ENCODE data around the gene SEZ6. TPM values are rescaled to one million over a fixed set of nuclear protein-coding genes. Genes with fewer than 3 reads are reported as not detected.

Gene SEZ6
- total RNA-seq, 2 donors from 2014 or later: 0.20 TPM; not detected in 1

GRCh38 chr17:28950752-28951427, 54.9 kb downstream of the SEZ6 start:
- 0% methylated on average over 38 of the region's 51 CpGs; no CpG with 5 or more reads in 1 of the 2 experiments for WGBS, 2 experiments (ENCODE audit: insufficient coverage in 1 of 2, insufficient read length in 1 of 2)
- no peaks in the 10 kb centered on the region for H3K9me3 ChIP-seq (ENCODE audit: control insufficient read depth, low read length)
- H3K27ac Mint-ChIP-seq: peak overlapping the region; percentile 91
- peak overlapping the region; percentile 89 for H3K4me3 ChIP-seq (ENCODE audit: low read length)
- no peaks in the 10 kb centered on the region for H3K27me3 Mint-ChIP-seq (ENCODE audit: insufficient read depth)
- H3K9me3 Mint-ChIP-seq: no peaks in the 10 kb centered on the region
- no peaks in the 10 kb centered on the region for H3K27me3 ChIP-seq (ENCODE audit: control insufficient read depth, insufficient read depth, low read length, poor library complexity, severe bottlenecking)
- no peak overlapping the region for H3K4me3 Mint-ChIP-seq
- TF ChIP-seq CTCF (conservative IDR thresholded peaks at IDR 0.05): no peak
- H3K4me1 Mint-ChIP-seq: peaks cover 22% of the 10 kb centered on the region
- peak overlapping the region; percentile 80 for H3K27ac ChIP-seq (ENCODE audit: low read depth, low read length)
- no peak for DNase-seq
- H3K36me3 Mint-ChIP-seq (ENCODE audit: low read depth): peaks cover 20% of the 10 kb centered on the region
- peaks cover 5% of the 10 kb centered on the region for H3K36me3 ChIP-seq (ENCODE audit: control insufficient read depth, insufficient read depth, low read length)
- H3K4me1 ChIP-seq (ENCODE audit: control insufficient read depth, insufficient read depth, low read length): peaks cover 9% of the 10 kb centered on the region
- peak overlapping the region; percentile 70 for H3K9ac ChIP-seq (ENCODE audit: extremely low read depth, low read length, poor library complexity, severe bottlenecking)

GRCh38 chr17:28950017-28950751, 55.6 kb downstream of the SEZ6 start:
- Mint-ChIP-seq H3K27me3 (ENCODE audit: insufficient read depth) (no peaks in the 10 kb centered on the region), H3K36me3 (ENCODE audit: low read depth) (peaks cover 26% of the 10 kb centered on the region), H3K4me3 (no peak overlapping the region), H3K27ac (peak overlapping the region; percentile 96), H3K4me1 (peaks cover 25% of the 10 kb centered on the region), H3K9me3 (no peaks in the 10 kb centered on the region)
- H3K36me3 ChIP-seq (ENCODE audit: control insufficient read depth, insufficient read depth, low read length): peaks cover 12% of the 10 kb centered on the region
- TF ChIP-seq CTCF (conservative IDR thresholded peaks at IDR 0.05): no peak
- H3K4me1 ChIP-seq (ENCODE audit: control insufficient read depth, insufficient read depth, low read length): peaks cover 9% of the 10 kb centered on the region
- peak; percentile 87 for DNase-seq
- 0 to 1% methylated on average over 8 to 43 of the region's 43 CpGs for WGBS, 2 experiments (ENCODE audit: insufficient coverage in 1 of 2, insufficient read length in 1 of 2)
- H3K27me3 ChIP-seq (ENCODE audit: control insufficient read depth, insufficient read depth, low read length, poor library complexity, severe bottlenecking): no peaks in the 10 kb centered on the region
- peak overlapping the region; percentile 89 for H3K4me3 ChIP-seq (ENCODE audit: low read length)
- H3K9ac ChIP-seq (ENCODE audit: extremely low read depth, low read length, poor library complexity, severe bottlenecking): peak overlapping the region; percentile 70
- H3K9me3 ChIP-seq (ENCODE audit: control insufficient read depth, low read length): no peaks in the 10 kb centered on the region
- peak overlapping the region; percentile 80 for H3K27ac ChIP-seq (ENCODE audit: low read depth, low read length)

GRCh38 chr17:28949185-28950016, 56.4 kb downstream of the SEZ6 start:
- Mint-ChIP-seq H3K36me3 (ENCODE audit: low read depth) (peaks cover 33% of the 10 kb centered on the region), H3K4me3 (no peak overlapping the region), H3K9me3 (no peaks in the 10 kb centered on the region), H3K27me3 (ENCODE audit: insufficient read depth) (no peaks in the 10 kb centered on the region), H3K4me1 (peaks cover 26% of the 10 kb centered on the region), H3K27ac (peak overlapping the region; percentile 96)
- Histone ChIP-seq H3K4me3 (ENCODE audit: low read length) (peak overlapping the region; percentile 89), H3K27me3 (ENCODE audit: control insufficient read depth, insufficient read depth, low read length, poor library complexity, severe bottlenecking) (no peaks in the 10 kb centered on the region), H3K36me3 (ENCODE audit: control insufficient read depth, insufficient read depth, low read length) (peaks cover 17% of the 10 kb centered on the region), H3K9ac (ENCODE audit: extremely low read depth, low read length, poor library complexity, severe bottlenecking) (peak overlapping the region; percentile 70), H3K4me1 (ENCODE audit: control insufficient read depth, insufficient read depth, low read length) (peaks cover 9% of the 10 kb centered on the region), H3K27ac (ENCODE audit: low read depth, low read length) (peak overlapping the region; percentile 80), H3K9me3 (ENCODE audit: control insufficient read depth, low read length) (no peaks in the 10 kb centered on the region)
- WGBS, 2 experiments (ENCODE audit: insufficient coverage in 1 of 2, insufficient read length in 1 of 2): 0% methylated on average over 34 to 61 of the region's 61 CpGs
- no peak for TF ChIP-seq CTCF (conservative IDR thresholded peaks at IDR 0.05)
- peak; percentile 91 for DNase-seq

Measured in endodermal cell (in vitro differentiated cells).